Esophagus muscularis mucosa (tissue), 4 donors: ENCODE results near the gene PNKP. TPM values are rescaled to one million over a fixed set of nuclear protein-coding genes. Genes with fewer than 3 reads are reported as not detected.

Experiments
- DNase-seq: peaks from one replicate; pipeline ENCODE4 v3.0.0-alpha.2; 2017; ENCODE audit errors: extremely low spot score
- H3K27ac ChIP-seq, 4 donors: fragments of 200-600 bp; sonication (generic); replicated peaks in 1 of 4; 1 replicate in 3 of 4; 2 replicates in 1 of 4; pipeline ENCODE4 v1.5.1; 2016 to 2019; ENCODE audit warnings: mild to moderate bottlenecking in 1 of 4
- H3K27me3 ChIP-seq, 4 donors: fragments of 200-600 bp; sonication (generic); one replicate each; pipeline versions ENCODE4 v1.5.1 to v1.6.0; 2016 to 2019
- H3K36me3 ChIP-seq, 4 donors: fragments of 200-600 bp; sonication (generic); one replicate each; pipeline ENCODE4 v1.5.1; 2016 to 2019
- H3K4me1 ChIP-seq, 4 donors: fragments of 200-600 bp; sonication (generic); one replicate each; pipeline ENCODE4 v1.5.1; 2016 to 2019
- H3K4me3 ChIP-seq, 4 donors: fragments of 200-600 bp; sonication (generic); 1 replicate in 2 of 4; 2 replicates in 2 of 4; pipeline ENCODE4 v1.5.1; 2016 to 2019; ENCODE audit warnings: mild to moderate bottlenecking in 4 of 4, moderate library complexity in 1 of 4
- H3K9me3 ChIP-seq, 4 donors: fragments of 200-600 bp; sonication (generic); 1 replicate in 3 of 4; 2 replicates in 1 of 4; pipeline ENCODE4 v1.5.1; 2016 to 2019
- EP300 ChIP-seq: sonication (generic); formaldehyde crosslinking; IDR thresholded peaks from one replicate; pipeline ENCODE4 v1.6.1; 2017; ENCODE audit warnings: antibody characterized with exemption
- POLR2A ChIP-seq: fragments of 450-650 bp; IDR thresholded peaks from one replicate; pipeline ENCODE4 v1.6.1; 2017; ENCODE audit warnings: antibody characterized with exemption, moderate library complexity, mild to moderate bottlenecking, low read depth
- POLR2AphosphoS5 ChIP-seq, 2 donors: sonication (generic); formaldehyde crosslinking; IDR thresholded peaks; one replicate each; pipeline ENCODE4 v1.6.1; 2017; ENCODE audit warnings: antibody characterized with exemption in 2 of 2
- WGBS: methylation state at CpG from one replicate; pipeline ENCODE4 v1.1.5; 2018; 5-methylcytosine and 5-hydroxymethylcytosine counted together
- intact Hi-C: fragments of 100-400 bp; cut with DNase I; formaldehyde crosslinking; loops from one replicate; pipeline ENCODE4 v1.15.1; 2023
- total RNA-seq, 4 donors: library from RNA; depleted of rRNA; stranded (reverse); fragments of >200 nt; gene quantifications; one replicate each; pipeline versions ENCODE4 v1.1.0 to v1.2.1, GENCODE V29; 2016
- TF ChIP-seq, protein P1 (sequence below), 3 experiments: fragments of 200-600 bp in 2 of 3; fragments of 450-650 bp in 1 of 3; sonication (generic) in 2 of 3; IDR thresholded peaks; one replicate each; pipeline ENCODE4 v1.5.1; 2017 to 2019; ENCODE audit warnings: antibody characterized with exemption in 3 of 3, mild to moderate bottlenecking in 2 of 3, moderate library complexity in 1 of 3

Gene PNKP
- total RNA-seq, 4 donors from 2014 or later = 21.4 to 43.7 (median 27.8) TPM

DNA sequence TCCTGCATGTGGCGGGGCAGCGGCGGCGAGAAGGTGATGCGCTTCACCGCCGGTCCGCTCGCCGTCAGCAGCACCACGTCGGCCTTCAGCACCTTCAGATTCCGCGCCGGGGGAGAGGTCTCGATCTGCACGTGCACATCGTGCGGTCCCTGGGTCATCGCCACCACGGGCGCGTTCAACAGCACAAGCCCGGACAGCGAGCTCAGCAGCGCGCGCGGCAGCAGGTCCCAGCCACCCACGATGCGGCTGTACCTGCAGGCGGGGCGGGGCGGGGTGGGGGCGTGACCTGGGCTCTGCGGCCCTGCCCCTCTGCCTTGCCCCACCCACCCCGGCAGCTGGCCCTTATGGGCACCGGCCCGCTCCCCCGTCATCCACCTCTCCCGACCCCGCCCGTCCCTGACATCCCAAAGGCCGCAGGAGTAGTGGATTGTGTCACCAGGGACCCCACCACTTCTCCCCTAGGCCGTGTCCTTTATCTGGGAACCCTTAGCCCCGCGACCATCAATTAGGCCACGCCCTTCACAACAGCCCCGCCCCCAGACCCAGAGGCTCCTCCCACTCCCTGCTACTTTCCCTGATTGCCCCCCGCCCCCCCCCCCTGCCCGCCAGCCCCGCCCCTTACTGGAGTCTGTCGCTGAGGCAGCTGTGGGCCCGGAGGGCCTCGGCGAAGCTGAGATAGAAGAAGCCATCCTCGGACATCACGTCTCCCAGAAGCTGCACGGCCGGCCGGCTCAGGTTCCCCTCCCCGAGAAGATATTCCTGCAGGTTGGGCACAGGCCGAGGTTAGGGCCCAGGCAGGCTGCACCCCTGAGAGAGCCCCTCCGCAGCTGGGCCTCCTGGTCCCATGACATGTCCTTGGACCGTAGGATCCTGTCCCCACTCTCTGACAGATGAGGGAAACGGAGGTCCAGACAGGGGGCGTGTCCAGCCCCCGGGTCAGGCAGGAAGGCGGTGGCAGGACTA, 23.3 kb upstream of the PNKP start:
- peaks cover 4 to 40% (median 22%) of the 10 kb centered on the region in 4 donors for H3K36me3 ChIP-seq
- intact Hi-C loops = no loop called here
- no peak for DNase-seq
- H3K27ac ChIP-seq = no peak overlapping the region
- H3K9me3 ChIP-seq = no peaks in the 10 kb centered on the region
- peak in 1 of 2 donors; percentile 12 for TF ChIP-seq POLR2AphosphoS5 (IDR thresholded peaks at IDR 0.05)
- TF ChIP-seq, protein P1, sequence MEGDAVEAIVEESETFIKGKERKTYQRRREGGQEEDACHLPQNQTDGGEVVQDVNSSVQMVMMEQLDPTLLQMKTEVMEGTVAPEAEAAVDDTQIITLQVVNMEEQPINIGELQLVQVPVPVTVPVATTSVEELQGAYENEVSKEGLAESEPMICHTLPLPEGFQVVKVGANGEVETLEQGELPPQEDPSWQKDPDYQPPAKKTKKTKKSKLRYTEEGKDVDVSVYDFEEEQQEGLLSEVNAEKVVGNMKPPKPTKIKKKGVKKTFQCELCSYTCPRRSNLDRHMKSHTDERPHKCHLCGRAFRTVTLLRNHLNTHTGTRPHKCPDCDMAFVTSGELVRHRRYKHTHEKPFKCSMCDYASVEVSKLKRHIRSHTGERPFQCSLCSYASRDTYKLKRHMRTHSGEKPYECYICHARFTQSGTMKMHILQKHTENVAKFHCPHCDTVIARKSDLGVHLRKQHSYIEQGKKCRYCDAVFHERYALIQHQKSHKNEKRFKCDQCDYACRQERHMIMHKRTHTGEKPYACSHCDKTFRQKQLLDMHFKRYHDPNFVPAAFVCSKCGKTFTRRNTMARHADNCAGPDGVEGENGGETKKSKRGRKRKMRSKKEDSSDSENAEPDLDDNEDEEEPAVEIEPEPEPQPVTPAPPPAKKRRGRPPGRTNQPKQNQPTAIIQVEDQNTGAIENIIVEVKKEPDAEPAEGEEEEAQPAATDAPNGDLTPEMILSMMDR (IDR thresholded peaks at IDR 0.05) = no peak
- peaks cover 9 to 17% (median 16%) of the 10 kb centered on the region in 4 donors for H3K4me1 ChIP-seq
- 12% methylated on average over 37 of the region's 69 CpGs for WGBS
- H3K27me3 ChIP-seq = peaks cover 0 to 37% (median 9%) of the 10 kb centered on the region in 4 donors
- peak overlapping the region; percentile 32 to 50 (median 39) for H3K4me3 ChIP-seq

DNA sequence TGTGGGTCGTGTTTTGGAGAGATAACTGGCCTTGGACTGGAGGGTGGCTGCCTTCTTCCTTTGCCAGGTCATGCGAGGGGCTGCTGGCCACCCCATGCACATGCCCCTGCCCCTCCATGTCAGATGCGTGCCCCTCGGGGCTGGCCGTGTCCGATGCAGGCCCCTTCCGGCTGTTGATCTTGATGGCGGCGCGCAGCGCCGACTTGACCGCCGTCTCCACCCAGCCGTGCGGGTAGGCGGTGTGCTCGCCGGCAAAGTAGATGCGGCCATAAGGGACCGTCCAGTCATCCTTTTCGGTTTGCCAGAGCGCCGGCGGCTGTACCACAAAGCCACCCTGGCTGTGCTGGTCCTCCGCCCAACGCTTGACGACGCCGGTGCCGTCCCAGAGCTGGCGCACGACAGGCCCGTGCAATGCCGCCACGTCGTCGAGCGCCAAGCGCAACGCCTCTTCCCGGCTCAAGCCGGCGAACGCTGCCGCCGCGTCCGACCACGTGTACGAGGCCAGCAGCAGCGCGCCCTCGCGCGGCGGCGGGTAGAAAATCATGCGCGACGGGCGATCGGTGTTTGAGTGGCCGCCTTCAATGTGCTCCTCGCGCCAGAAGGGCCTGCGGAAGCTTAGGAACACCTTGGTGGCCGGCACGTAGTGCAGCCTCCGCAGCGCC, 22.4 kb upstream of the PNKP start:
- Histone ChIP-seq H3K27me3 (peaks cover 0 to 37% (median 9%) of the 10 kb centered on the region in 4 donors), H3K4me3 (peak overlapping the region; percentile 32 to 50 (median 39)), H3K4me1 (peaks cover 9 to 17% (median 16%) of the 10 kb centered on the region in 4 donors), H3K27ac (no peak overlapping the region), H3K9me3 (no peaks in the 10 kb centered on the region), H3K36me3 (peaks cover 9 to 48% (median 30%) of the 10 kb centered on the region in 4 donors)
- DNase-seq = peak; percentile 95
- WGBS = 62% methylated on average over 30 of the region's 71 CpGs
- TF ChIP-seq POLR2A = no peak
- TF ChIP-seq POLR2AphosphoS5 (IDR thresholded peaks at IDR 0.05) = peak; percentile 50 to 70
- TF ChIP-seq, protein P1 (IDR thresholded peaks at IDR 0.05) = peak; percentile 52 to 88 (median 67)
- no peak for TF ChIP-seq EP300
- intact Hi-C loops = no loop called here

DNA sequence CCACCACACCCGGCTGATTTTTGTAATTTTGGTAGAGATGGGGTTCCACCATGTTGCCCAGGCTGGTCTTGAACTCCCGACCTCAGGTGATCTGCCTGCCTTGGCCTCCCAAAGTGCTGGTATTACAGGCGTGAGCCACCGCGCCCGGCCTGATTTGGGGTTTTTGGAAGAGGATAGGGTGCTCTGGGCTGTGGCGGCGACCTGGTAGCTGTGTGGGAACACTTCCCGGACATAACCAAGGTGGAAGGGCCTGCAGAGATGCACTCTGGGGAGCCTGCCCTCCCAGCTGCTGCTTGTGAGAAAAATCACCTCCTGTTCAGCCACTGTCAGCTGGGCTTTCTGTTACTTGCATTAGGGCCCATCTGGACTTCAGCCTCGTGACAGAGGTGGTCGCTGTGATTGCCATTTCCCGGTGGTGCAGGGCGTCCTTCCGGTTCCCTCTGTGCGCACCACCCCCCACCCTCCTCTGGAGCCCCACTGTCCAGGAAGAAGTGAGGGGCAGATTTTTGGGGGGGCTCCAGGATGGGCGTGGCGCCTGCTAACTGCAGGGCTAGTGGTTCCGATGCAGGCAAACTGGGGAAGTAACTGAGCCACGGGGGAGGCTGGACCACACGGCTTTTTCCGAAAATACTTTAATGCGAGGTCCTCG, 21.8 kb upstream of the PNKP start:
- H3K27ac ChIP-seq = no peak overlapping the region
- WGBS = 89% methylated on average over 19 of the region's 23 CpGs
- H3K9me3 ChIP-seq = no peaks in the 10 kb centered on the region
- intact Hi-C loops = no loop called here
- H3K4me1 ChIP-seq = peaks cover 9 to 17% (median 16%) of the 10 kb centered on the region in 4 donors
- TF ChIP-seq POLR2AphosphoS5 (IDR thresholded peaks at IDR 0.05) (no peak), EP300 (no peak), POLR2A (no peak)
- TF ChIP-seq, protein P1 (IDR thresholded peaks at IDR 0.05) = no peak
- H3K27me3 ChIP-seq = peaks cover 0 to 37% (median 9%) of the 10 kb centered on the region in 4 donors
- no peak overlapping the region for H3K4me3 ChIP-seq
- DNase-seq = no peak
- H3K36me3 ChIP-seq = peaks cover 15 to 54% (median 36%) of the 10 kb centered on the region in 4 donors

DNA sequence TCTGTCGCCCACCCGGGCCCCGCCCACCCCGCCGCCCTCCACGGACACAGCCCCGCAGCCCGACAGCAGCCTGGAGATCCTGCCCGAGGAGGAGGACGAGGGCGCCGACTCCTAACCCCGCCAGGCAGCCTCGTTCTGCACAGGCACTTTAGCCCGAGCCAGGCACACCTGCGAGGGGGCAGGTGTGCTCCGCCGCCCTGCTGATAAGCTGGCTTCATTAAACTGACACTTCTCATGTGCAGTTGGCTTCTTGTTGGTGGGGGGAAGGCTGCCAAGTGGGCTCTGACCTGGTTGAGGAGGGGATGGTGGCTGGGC, 21.1 kb upstream of the PNKP start:
- Histone ChIP-seq H3K36me3 (peaks cover 22 to 61% (median 43%) of the 10 kb centered on the region in 4 donors), H3K9me3 (no peaks in the 10 kb centered on the region), H3K4me1 (peaks cover 9 to 17% (median 16%) of the 10 kb centered on the region in 4 donors), H3K27ac (no peak overlapping the region), H3K4me3 (no peak overlapping the region), H3K27me3 (peaks cover 0 to 37% (median 9%) of the 10 kb centered on the region in 4 donors)
- 69% methylated on average over 5 of the region's 18 CpGs for WGBS
- no peak for TF ChIP-seq POLR2A
- DNase-seq = no peak
- intact Hi-C loops = no loop called here
